ENCODE data around the gene CARD8. TPM values are rescaled to one million over a fixed set of nuclear protein-coding genes. Genes with fewer than 3 reads are reported as not detected.

CARD8 gene
- total and polyA plus RNA-seq, 2 of the 8 experiments (the other 6 are each of a cell fraction or from before 2014, with no cell fraction given): 8.9 to 24.4 TPM

DNA sequence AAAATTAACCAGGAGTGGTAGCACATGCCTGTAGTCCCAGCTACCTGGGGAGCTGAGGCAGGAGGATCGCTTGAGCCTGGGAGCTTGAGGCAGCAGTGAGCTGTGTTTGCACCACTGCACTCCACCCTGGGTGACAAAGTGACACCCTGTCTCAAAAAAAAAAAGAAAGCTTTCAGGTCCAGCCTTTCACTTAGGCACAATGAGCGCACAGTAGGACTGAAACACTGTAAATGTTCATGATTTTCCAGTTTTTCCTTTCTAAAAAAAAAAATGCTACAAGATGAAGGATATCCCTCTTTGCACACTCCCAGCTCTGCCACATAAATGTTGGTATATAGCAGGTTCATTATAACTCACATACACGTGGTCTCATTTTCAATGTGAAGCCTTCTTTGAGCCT lies 32.0 kb upstream of the CARD8 start:
- POLR2A ChIA-PET (ENCODE audit: partially characterized antibody): interaction anchor here (0.8 to 1.7 kb wide), 3 partner anchors 10 to 19 kb away, joined by 3 read pairs; no protein-coding TSS in a partner anchor
- H2BK12ac ChIP-seq (ENCODE audit: low read depth, low read length): no peak overlapping the region

More for the DNA sequence above, 32.0 kb upstream of the CARD8 start:
- Histone ChIP-seq H3K79me1 (ENCODE audit: low read depth, low read length) (no peaks in the 10 kb centered on the region), H4K20me1 (replicated peaks in 1 of 2; ENCODE audit: control insufficient read depth in 1 of 2, insufficient read depth in 2 of 2, low read length in 2 of 2) (peaks cover 0 to 3% of the 10 kb centered on the region in 2 experiments), H3K36me3 (ENCODE audit: control insufficient read depth in 2 of 4, insufficient read depth in 4 of 4, low read length in 3 of 4) (peaks cover 19 to 47% (median 39%) of the 10 kb centered on the region in 4 experiments), H3K27me3 (replicated peaks in 1 of 4; ENCODE audit: control insufficient read depth in 3 of 4, extremely low read depth in 1 of 4, insufficient read depth in 3 of 4, low read length in 3 of 4) (no peaks in the 10 kb centered on the region), H3K23me2 (ENCODE audit: low read depth, low read length) (peaks cover 6% of the 10 kb centered on the region; the same call in 1 of the 2 replicates), H3K4me1 (replicated peaks in 1 of 4; ENCODE audit: control insufficient read depth in 3 of 4, insufficient read depth in 4 of 4, low read length in 3 of 4) (peaks cover 0 to 12% (median 3%) of the 10 kb centered on the region in 4 experiments; a peak in 3 of 7 replicates), H3K18ac (ENCODE audit: extremely low read depth, low read length) (no peak overlapping the region), H3K9ac (replicated peaks in 1 of 4; ENCODE audit: extremely low read depth in 1 of 4, low read depth in 3 of 4, low read length in 3 of 4) (no peak overlapping the region), H3K79me2 (ENCODE audit: control insufficient read depth in 1 of 2, insufficient read depth in 2 of 2, low read length in 2 of 2) (no peaks in the 10 kb centered on the region), H3K27ac (ENCODE audit: low read depth, low read length) (no peak overlapping the region), H2AFZ (ENCODE audit: low read length) (no peak overlapping the region), H2AK5ac (ENCODE audit: low read depth, low read length) (no peak overlapping the region), H2BK15ac (ENCODE audit: low read length) (no peak overlapping the region), H3K4ac (replicated peaks; ENCODE audit: insufficient read length, low read depth, low read length) (no peak overlapping the region), H3K23ac (ENCODE audit: insufficient read length) (no peak overlapping the region), H2BK20ac (ENCODE audit: low read length) (no peak overlapping the region), H3K14ac (ENCODE audit: insufficient read length) (no peak overlapping the region), H2BK120ac (replicated peaks; ENCODE audit: low read depth, low read length) (no peak overlapping the region), H3K9me3 (ENCODE audit: insufficient read depth in 2 of 2, low read depth in 1 of 2, low read length in 1 of 2) (peaks cover 0 to 4% of the 10 kb centered on the region in 2 experiments; a peak in 1 of 4 replicates), H4K91ac (replicated peaks; ENCODE audit: insufficient read length, low read length) (no peak overlapping the region), H3K56ac (replicated peaks; ENCODE audit: insufficient read length, low read depth, low read length) (no peak overlapping the region), H2BK5ac (ENCODE audit: low read depth, low read length) (no peak overlapping the region), H3K4me3 (ENCODE audit: extremely low read depth in 1 of 4, insufficient read depth in 2 of 4, low read depth in 3 of 4, low read length in 4 of 4) (no peak overlapping the region), H4K8ac (ENCODE audit: extremely low read depth, insufficient read depth, low read length) (no peak overlapping the region), H3K4me2 (ENCODE audit: insufficient read depth in 1 of 2, low read depth in 2 of 2, low read length in 2 of 2) (no peak overlapping the region), H4K5ac (ENCODE audit: insufficient read length, low read depth, low read length) (no peak overlapping the region)
- CTCF ChIA-PET (ENCODE audit: partially characterized antibody): interaction anchor here (0.6 to 12.4 kb wide), 5 partner anchors 11 to 1498 kb away, joined by 3 to 212 read pairs (median 3); partner anchors contain the start of gene ZNF114
- FAIRE-seq (no peak), DNase-seq (ENCODE audit: low read depth in 1 of 2, low spot score in 2 of 2) (no peak)
- 93% methylated on average over 3 of the region's 3 CpGs; no CpG with 5 or more reads in 1 of the 2 experiments for WGBS, 2 experiments (ENCODE audit: extremely low coverage in 1 of 2, insufficient coverage in 1 of 2, insufficient read length in 1 of 2, insufficient replicate concordance in 2 of 2, low coverage in 1 of 2, low lambda C conversion rate in 2 of 2, missing lambda C conversion rate in 1 of 2)
- TF ChIP-seq BRCA1 (IDR thresholded peaks at IDR 0.05; ENCODE audit: low read depth, low read length) (no peak), NRF1 (IDR thresholded peaks at IDR 0.05; ENCODE audit: low read depth, low read length) (no peak), CHD1 (IDR thresholded peaks at IDR 0.05; ENCODE audit: low read depth, low read length) (no peak)

Data from H1 (cell line).